ENCODE measurements around the gene MYH15. TPM values are rescaled to one million over a fixed set of nuclear protein-coding genes. Genes with fewer than 3 reads are reported as not detected.

Gene MYH15
- 0.07 TPM in 1 of 2 replicates, not detected in the other for total RNA-seq

DNA sequence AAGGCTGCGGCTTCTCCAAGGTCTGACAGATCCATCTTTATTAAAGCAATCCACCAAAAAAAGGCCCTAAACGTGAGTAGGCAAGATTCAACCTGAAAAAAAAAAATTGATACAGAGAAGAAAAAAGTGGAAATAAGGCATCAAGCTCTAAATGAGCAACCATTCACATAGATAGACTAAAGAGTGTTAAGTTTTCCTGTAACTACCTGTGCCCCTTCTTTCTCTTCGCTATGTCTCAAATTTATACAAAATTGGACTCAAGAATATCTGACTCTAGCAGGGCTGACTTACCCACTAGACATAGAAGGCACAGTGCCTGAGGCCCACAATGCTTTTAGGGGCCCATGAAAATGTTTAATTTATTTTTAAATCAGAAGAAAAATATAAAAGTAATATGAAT, at the start of gene MYH15:
Gene MYH15 (minus strand): TSS at position 101 of the 400 bp plus-strand sequence. CDS start 66 bp downstream, at position 35.
- no peak within 1 kb of the TSS for H3K4me3 ChIP-seq (ENCODE audit: low read depth, low read length)
- no peaks in the 10 kb centered on the region for H3K27me3 ChIP-seq (ENCODE audit: control insufficient read depth, insufficient read depth, low read length)
- no peak for DNase-seq (ENCODE audit: low read depth)
- H3K36me3 ChIP-seq (ENCODE audit: control insufficient read depth, insufficient read depth, low read length), result no peaks in the 10 kb centered on the region
- TF ChIP-seq CTCF (IDR thresholded peaks at IDR 0.05; ENCODE audit: insufficient read depth, low read length, poor library complexity, severe bottlenecking), result no peak

GRCh38 chr3:108555966-108556581, 45.7 kb upstream of the MYH15 start:
- H3K36me3 ChIP-seq (ENCODE audit: control insufficient read depth, insufficient read depth, low read length), result no peaks in the 10 kb centered on the region
- H3K27me3 ChIP-seq (ENCODE audit: control insufficient read depth, insufficient read depth, low read length), result no peaks in the 10 kb centered on the region
- TF ChIP-seq CTCF (IDR thresholded peaks at IDR 0.05; ENCODE audit: insufficient read depth, low read length, poor library complexity, severe bottlenecking), result no peak
- no peak overlapping the region for H3K4me3 ChIP-seq (ENCODE audit: low read depth, low read length)
- no peak for DNase-seq (ENCODE audit: low read depth)

DNA sequence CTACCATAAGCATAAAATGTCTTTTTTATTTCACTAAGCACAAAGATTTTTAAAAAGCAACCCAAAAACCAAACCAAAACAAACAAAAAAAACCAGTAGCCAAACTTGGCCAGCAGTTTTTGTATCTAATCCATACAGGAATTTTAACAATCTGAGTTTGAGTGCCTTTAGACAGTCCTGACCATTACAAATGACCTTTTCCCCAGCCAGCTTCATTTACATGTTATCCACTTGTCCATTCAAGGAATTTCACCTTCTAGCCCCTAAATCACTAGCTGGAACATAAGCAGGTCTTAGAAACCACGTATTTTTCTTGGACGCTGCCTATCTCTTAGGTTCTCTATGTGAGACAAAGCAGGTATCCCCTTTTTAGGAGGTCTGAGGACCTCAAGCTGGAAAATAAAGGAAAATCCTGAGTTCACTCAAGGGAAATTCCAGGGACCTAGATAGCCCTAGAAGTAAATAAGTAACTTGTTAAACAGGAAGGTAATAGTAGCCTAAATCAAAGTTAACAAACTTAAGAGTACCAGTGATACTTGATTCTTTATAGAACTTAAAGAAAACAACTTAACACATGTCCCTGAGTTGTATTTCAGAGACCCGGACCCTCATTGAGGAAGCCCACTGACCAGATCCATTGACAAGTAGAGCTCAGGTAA, 44.6 kb upstream of the MYH15 start:
- Histone ChIP-seq H3K27me3 (ENCODE audit: control insufficient read depth, insufficient read depth, low read length) (no peaks in the 10 kb centered on the region), H3K4me3 (ENCODE audit: low read depth, low read length) (no peak overlapping the region), H3K36me3 (ENCODE audit: control insufficient read depth, insufficient read depth, low read length) (no peaks in the 10 kb centered on the region)
- no peak for DNase-seq (ENCODE audit: low read depth)
- TF ChIP-seq CTCF (IDR thresholded peaks at IDR 0.05; ENCODE audit: insufficient read depth, low read length, poor library complexity, severe bottlenecking), result no peak

DNA sequence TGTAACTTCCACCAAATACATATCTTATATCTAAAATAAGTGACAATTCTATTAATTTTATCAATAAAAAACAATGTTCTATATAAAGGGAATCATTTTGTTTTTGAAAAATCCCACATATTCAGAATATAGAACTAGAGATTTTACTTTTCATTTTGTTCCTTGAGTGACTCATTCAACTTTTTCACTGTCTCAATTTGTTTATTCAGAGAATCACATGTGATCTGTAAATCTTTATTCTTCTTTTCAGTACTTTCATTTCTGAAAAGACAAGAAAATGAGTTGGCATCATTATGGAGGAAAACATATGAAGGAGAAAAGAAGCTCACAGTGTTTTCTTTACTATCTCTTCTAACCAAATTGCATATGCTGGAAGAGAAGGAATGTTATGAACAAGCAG, 43.8 kb upstream of the MYH15 start:
- no peaks in the 10 kb centered on the region for H3K36me3 ChIP-seq (ENCODE audit: control insufficient read depth, insufficient read depth, low read length)
- H3K4me3 ChIP-seq (ENCODE audit: low read depth, low read length), result no peak overlapping the region
- no peaks in the 10 kb centered on the region for H3K27me3 ChIP-seq (ENCODE audit: control insufficient read depth, insufficient read depth, low read length)
- DNase-seq (ENCODE audit: low read depth), result no peak
- TF ChIP-seq CTCF (IDR thresholded peaks at IDR 0.05; ENCODE audit: insufficient read depth, low read length, poor library complexity, severe bottlenecking), result no peak

DNA sequence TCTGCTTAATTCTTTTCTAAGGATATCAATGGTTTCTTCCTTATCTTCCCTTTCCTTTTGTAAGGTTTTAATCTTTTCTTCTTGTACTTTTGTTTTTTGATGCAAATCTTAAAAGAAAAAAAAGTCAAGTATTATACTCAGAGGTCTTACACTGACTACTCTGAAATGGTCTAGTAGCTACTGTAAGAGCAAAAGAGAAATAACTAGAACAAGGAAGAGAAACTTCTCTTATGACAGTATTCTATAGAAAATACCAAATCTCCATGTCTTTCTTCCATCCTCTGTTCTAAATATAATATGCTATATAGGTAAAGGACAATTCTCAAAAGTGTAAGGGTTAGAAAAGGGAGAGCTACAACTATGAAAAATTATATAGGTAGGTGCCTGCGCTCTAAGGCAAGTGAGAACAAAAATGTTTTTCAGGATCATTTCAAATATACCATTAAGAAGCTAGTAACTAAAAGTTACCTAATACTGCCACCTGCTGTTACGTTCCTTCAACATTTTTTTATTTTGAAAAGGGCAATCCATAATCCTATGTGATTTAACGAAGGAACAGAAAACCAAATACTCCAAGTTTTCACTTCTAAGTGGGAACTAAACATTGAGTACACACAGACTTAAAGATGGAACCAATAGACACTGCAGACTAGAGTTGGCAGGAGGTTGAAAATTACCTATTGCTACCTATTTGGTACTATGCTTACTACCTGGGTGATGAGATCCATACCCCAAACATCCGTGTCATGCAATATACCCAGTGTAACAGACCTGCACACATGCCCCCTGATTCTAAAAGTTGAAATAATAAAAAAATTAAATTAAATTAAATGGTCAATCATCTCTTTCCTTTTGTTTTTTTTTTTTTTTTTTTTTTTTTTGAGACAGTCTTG, 42.1 kb upstream of the MYH15 start:
- no peak for DNase-seq (ENCODE audit: low read depth)
- H3K36me3 ChIP-seq (ENCODE audit: control insufficient read depth, insufficient read depth, low read length), result no peaks in the 10 kb centered on the region
- TF ChIP-seq CTCF (IDR thresholded peaks at IDR 0.05; ENCODE audit: insufficient read depth, low read length, poor library complexity, severe bottlenecking), result peak; percentile 25

More for the DNA sequence above, 42.1 kb upstream of the MYH15 start:
- Histone ChIP-seq H3K4me3 (ENCODE audit: low read depth, low read length) (no peak overlapping the region), H3K27me3 (ENCODE audit: control insufficient read depth, insufficient read depth, low read length) (no peaks in the 10 kb centered on the region)
